PC-9 (cell line): Measurements from ENCODE around the gene PPM1N.

Experiments used
- CTCF ChIP-seq: fragments of 200-600 bp; sonication (generic); conservative IDR thresholded peaks from 2 replicates; pipeline ENCODE4 v1.6.1; 2017; ENCODE audit warnings: mixed run types, antibody characterized with exemption, mild to moderate bottlenecking, moderate library complexity
- EZH2 ChIP-seq: fragments of 200-600 bp; sonication (generic); IDR thresholded peaks from 2 replicates; pipeline ENCODE4 v1.8.0; 2017; ENCODE audit warnings: antibody characterized with exemption, low read depth

DNA sequence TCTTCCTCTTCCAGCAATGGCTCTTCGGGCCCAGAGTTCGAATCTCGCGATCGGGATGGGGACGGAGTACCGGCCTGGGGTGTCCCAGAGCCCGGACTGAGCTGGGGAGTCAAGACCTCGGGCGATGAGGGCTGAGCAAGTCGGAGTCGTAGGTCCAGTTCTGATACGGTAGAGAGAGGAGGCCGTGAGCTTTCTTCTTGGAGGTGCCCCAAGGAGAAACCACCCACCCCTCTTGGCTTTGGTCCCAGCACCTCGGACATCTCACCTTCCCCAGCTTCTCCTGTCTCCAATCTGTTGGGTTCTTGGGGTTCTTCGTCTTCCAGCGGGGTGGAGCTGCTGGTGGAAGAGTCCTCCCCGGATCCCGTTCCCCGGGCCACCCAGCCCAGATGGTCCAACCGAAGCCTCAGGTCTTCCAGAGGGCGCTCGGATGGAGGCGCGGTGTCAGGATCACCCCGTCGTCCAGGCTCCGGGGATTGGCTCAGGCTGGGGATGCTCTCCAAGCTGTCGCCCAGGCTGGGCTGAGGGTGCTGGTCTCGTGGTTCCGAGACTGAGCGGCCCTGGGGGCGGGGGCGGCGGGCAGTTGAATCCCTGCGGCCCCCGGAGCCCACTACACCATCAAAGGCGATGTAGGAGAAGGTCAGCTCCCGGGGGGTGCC is 3.9 kb upstream of the PPM1N start:
- TF ChIP-seq CTCF: no peak
- TF ChIP-seq EZH2: no peak
